HG02970 (cell line): Measurements from ENCODE around the gene PKNOX2.

ENCODE experiments used
- ATAC-seq: cut with Tn5 transposase; IDR thresholded peaks from one replicate; pipeline ENCODE4 v1.9.1; 2021; ENCODE audit warnings: mild to moderate bottlenecking, moderate library complexity, moderate number of reproducible peaks; ENCODE audit not compliant: unreplicated experiment, low FRiP score

The PKNOX2 gene

DNA sequence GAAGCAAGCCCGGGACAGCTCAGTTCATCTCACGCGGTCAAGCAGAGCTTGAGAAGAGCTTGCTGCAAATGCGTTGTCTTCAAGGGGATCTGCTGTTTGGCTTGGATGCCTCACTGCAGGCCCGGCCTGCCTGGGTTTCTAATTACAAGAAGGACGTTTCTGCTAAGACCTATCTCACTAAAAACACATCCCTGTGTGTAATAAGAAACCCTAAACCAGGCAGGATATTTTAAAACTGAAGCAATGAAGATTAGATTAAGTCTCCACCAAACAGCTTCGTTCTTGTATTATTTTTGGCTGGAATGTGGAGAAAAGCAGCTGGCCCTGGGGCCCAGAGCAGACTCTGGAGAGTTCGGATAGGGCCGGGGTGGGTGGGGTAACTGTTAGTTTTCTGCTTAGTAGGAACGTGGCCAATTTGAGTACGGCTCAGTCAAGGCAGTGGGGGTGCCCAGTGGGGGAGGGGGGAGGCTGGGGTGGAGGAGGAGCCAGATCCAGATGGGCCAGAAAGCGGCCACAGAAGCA is 6.0 kb downstream of the PKNOX2 start:
- no peak for ATAC-seq

DNA sequence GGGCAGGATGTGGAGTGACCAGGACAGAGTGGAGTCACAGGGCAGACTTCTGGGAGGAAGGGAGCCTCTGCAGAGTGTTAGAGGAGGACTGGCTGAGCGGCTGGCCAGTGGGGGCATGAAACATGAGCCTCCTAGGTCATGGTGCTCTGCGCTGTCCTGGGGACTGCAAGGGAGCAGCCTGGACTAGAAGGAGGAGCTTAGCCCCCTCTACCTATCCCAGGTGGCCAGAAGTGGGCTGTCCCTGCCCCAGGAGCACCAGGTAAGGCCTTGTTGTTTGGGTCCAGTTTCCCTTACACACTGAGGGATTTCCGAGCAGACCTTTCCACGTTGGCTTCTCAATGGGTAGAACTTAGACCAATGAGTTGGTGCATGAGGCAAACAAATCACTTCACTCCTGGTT is 7.4 kb downstream of the PKNOX2 start:
- no peak for ATAC-seq

DNA sequence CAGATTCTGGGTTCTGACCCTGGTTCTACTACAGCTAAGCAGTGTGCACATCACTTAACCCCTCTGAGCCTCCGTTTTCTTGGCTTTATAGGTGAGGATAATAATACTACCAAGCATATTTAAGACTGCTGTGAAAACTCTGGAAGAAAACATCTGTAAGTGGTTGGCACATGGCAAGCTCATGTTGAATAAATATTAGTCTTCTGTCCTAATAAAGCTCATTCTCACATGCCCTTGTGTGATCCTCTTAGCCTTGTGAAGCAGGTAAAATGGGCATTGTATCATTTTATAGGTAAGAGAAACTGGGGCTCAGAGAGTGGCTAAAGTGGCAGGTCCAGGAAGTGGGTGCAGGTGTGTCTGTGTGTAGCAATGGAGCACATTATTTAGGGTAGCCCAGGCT is 8.5 kb downstream of the PKNOX2 start:
- ATAC-seq = no peak

DNA sequence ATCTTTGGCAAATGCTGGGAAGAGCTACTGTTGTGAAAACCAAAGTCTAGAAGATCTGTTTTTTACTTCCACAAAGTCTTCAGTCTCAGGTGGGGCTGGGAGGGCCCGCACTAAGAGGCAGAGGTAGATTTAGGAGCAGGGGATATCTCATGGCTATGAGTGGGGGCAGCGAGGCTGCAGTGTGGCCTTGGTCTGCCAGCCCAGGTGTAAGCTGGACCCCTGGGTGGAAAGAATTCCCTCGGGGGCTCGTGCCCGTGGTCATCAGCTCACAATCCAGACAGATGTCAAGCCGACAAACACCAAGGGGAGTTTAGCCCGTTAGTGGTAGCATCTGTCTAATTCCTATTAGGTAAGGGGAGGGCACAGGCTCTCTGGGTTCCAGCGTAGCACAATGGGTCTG is 9.0 kb downstream of the PKNOX2 start:
- no peak for ATAC-seq

GRCh38 chr11:125174057-125174456 is 9.5 kb downstream of the PKNOX2 start:
- ATAC-seq = no peak

GRCh38 chr11:125174686-125175085 is 10.1 kb downstream of the PKNOX2 start:
- no peak for ATAC-seq

GRCh38 chr11:125175166-125175565 is 10.6 kb downstream of the PKNOX2 start:
- no peak for ATAC-seq

DNA sequence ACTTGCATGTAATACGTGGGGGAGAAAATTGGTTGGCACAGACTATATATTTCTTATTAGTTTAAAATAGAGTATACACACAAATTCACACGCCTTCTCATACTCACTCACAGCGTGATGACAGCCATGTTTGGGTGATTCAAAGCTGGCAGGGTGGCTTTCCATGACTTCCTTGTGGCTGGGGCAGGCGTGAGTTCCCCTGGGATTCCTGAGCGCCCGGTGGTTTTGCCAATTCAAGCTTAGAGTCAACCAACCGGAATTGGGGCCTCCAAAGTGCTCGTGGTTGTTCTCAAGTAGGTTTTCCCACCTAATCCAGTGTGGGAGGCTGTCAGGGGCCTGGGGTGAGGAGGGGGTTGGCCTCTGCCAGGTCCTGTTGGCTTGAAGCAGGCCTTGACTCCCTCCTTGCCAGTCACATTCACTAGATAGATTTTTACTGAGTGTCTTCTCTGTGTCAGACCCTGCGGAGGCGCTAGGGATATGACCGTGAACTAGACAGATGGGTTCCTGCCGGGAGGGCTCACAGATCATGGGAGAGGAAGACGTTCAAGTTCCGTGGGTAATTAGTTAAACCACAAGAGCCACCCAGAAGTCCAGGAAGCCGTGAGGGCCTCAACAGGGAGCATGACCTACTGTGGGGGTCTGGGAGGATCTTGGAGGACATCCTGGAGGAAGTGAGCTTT is 11.5 kb downstream of the PKNOX2 start:
- no peak for ATAC-seq

- no peak for ATAC-seq
Measured at GRCh38 chr11:125176866-125177265, 12.3 kb downstream of the PKNOX2 start.

DNA sequence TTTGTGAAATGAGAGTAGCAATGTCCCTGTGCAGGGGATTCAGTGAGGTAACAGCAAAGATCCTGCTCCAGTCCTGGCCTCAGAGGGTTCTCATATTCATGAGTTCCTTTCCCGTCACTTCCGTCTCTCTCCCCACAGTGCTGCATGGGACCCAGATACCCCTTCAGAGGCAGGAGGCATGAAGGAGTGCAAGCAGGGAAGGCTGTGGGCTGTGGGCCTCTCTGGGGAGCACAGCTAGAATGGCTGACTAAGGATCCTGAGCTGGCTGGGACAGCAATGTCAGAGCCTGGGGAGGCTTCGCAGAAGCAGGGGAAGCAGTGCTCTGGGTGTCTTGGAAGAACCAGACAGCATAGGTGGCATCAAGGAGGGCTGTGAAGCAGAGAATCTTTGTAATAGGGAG is 13.0 kb downstream of the PKNOX2 start:
- no peak for ATAC-seq

- no peak for ATAC-seq
Measured at GRCh38 chr11:125179346-125179745, 14.8 kb downstream of the PKNOX2 start.

- ATAC-seq = no peak
Measured at GRCh38 chr11:125179895-125180294, 15.3 kb downstream of the PKNOX2 start.

GRCh38 chr11:125180413-125181305 is 16.1 kb downstream of the PKNOX2 start:
- peak; percentile 69 for ATAC-seq

DNA sequence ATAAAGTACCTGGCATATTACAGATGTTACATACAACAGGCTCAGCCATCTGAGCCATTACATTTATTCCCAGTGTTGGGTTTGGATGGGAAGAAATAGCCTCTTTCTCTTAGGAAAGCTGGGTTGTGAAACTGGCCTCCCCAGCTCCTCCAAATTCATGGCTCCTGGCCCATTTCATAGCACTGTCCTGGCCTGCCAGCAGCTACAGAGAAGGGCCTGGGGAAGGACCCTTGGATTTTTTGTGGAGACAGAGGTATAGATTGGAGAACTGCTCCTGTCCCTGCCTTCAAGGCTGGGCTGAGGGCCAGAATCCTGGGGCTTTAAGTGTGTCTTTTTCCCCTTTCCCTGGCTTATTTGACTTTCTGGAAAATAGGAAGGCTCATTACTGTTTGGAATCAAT is 18.0 kb downstream of the PKNOX2 start:
- no peak for ATAC-seq

DNA sequence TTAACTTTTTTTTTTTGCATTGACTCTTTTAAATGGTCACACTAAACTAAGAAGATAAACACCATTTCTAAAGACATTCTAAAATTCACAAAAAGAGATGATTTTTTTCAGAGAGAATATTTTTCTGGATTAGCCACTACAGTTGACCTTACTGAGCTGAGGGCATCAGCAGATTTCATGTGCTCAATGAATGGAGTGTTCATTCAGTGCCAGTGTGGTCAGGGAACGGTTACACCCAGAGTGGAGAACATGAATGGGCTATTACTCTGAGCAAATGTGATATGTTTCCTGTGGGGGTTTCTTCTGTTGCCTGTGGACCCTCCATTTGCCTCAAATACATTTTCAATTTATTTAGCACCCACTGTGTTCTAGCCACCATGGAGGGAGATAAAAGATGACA is 19.1 kb downstream of the PKNOX2 start:
- no peak for ATAC-seq

GRCh38 chr11:125188021-125188420 is 23.5 kb downstream of the PKNOX2 start:
- ATAC-seq = no peak

DNA sequence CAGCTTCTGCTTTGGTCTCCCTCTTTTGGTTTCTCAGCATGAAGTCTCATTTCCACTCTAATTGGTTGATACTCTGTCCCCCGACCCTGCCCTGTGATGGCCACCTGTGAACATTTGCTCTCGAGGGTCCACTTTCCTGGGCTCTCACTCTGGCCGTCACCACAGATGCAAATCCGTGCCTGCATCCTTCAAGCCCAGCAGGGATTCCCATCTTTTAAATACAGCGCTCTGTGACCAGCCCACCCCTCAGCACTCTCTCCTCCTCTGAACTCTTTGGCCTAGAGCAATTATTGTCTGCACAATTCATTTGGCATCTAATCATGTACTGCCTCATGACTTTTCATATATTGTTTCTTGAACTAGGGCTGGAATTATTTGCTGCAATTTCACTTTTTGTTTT is 26.0 kb downstream of the PKNOX2 start:
- no peak for ATAC-seq

DNA sequence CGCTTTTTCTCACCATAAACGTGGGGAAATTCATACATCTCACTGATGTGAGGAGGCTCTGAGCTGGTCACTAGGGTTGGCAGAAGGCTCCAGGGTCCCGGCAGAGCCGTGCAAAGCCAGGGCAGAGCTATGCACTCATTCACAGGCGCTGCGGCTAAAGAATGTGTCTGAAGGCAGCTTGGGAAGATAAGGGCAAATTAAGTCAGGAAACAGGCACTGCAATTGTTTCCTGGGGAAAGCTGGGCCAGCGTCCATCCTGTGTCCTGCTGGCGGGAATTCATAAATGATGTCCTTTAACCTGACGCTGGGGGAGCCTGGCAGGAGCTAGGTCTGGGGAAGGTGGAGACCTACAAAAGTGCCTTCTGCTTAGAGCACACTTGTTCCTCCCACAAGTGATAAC is 27.6 kb downstream of the PKNOX2 start:
- ATAC-seq = no peak

DNA sequence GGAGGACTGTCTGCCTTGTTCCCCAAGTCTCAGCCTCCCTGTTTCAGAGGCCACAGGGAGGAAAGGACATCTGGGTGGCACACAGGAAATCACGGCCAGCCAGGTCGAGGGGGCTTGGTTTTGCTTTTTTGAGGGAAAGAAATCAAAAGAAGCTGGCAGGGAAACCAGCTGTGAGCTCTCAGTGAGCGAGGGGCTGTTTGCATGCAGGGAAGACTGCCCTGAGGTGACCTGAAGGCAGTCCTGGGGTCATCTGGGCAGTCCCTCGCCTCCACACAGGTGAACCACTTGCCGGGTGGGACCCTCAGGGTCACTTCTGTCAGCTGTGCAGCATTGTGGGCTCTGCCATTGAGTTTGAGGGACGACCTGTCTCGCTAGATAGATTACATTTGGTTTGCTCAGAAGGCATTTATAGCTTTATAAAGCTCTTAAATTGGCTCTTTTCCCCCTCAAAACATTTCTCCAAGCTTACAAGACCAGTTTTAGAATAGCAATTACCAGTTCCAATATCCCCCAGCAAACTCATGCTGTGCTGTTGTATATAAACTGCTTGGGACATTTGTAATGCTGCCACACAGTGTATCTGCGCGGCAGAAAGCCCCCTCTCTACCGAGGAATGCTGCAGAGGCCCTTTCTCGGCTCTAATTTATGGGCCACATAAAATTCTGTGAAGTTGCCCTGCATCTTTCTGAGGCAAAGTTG is 28.3 kb downstream of the PKNOX2 start:
- ATAC-seq = no peak

DNA sequence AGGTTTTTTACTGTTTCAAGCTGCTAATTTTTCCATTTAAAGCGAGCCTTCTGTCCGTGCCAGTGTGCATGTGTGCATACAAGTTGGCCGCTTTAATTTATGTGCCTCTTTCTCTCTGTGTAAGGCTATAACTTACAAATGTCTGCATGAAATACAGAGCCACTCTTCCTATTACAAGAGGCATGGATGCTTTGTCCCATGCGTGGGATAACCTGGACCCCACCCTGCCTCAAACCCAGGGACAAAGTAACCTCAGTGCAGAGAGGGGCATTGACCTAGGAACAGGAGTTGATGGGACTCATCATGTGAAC is 28.8 kb downstream of the PKNOX2 start:
- ATAC-seq = no peak

GRCh38 chr11:125193841-125194240 is 29.3 kb downstream of the PKNOX2 start:
- ATAC-seq = no peak
